HepG2 (cell line): ENCODE measurements around the gene NDUFS2. TPM values are rescaled to one million over a fixed set of nuclear protein-coding genes. Genes with fewer than 3 reads are reported as not detected.

ENCODE experiments used
- ATAC-seq: fragments of 200-7000 bp; cut with Tn5 transposase; 3 replicates; pipeline ENCODE4 v1.9.1; 2020; ENCODE audit warnings: mild to moderate bottlenecking, moderate library complexity
- BruUV-seq: library from RNA; stranded (reverse); fragments of 400-500 nt; replicated peaks from 2 replicates; lab custom pipeline; 2021; lab: Mats Ljungman, UMichigan
- CTCF ChIA-PET: fragments of 300-600 bp; formaldehyde crosslinking; extraction: SDS; loops from one replicate; lab custom pipeline; 2021; ENCODE audit warnings: low total read pairs, inconsistent platforms, low intra/inter-chr PET ratio; lab: Yijun Ruan, JAX
- POLR2A ChIA-PET: fragments of 350-600 bp; sonication (Branson Sonifier 250); formaldehyde crosslinking; loops from one replicate; lab custom pipeline; 2020; ENCODE audit warnings: antibody characterized with exemption, inconsistent platforms; lab: Yijun Ruan, JAX
- DNase-seq: peaks from one replicate; pipeline ENCODE4 v3.0.0-alpha.2; 2015; ENCODE audit warnings: low spot score
- FAIRE-seq: peaks from 3 replicates; lab custom pipeline; 2011; peaks lifted over from hg19 to GRCh38; lab: Jason Lieb, UNC
- H2AFZ ChIP-seq: one replicate; pipeline ENCODE4 v1.6.1; 2011; ENCODE audit warnings: low read length, inconsistent platforms
- H3K27ac ChIP-seq: fragments of 300-600 bp; 3 replicates; pipeline ENCODE4 v1.8.0; 2011; ENCODE audit warnings: mixed run types, mild to moderate bottlenecking, mixed read lengths, low read length, inconsistent platforms; ENCODE audit not compliant: insufficient read depth; ENCODE audit errors: extremely low read length
- H3K27me3 ChIP-seq, 2 experiments: fragments of 200-600 bp in 1 of 2; 2 replicates in 1 of 2; 3 replicates in 1 of 2; pipeline versions ENCODE4 v1.6.0 to v1.8.0; 2011; ENCODE audit warnings: low read length in 2 of 2, mild to moderate bottlenecking in 2 of 2, moderate library complexity in 2 of 2, inconsistent platforms in 1 of 2; ENCODE audit not compliant: insufficient read depth in 2 of 2, control insufficient read depth in 1 of 2
- H3K36me3 ChIP-seq, 2 experiments: fragments of 200-600 bp in 1 of 2; replicated peaks in 1 of 2; 2 replicates in 1 of 2; 3 replicates in 1 of 2; pipeline versions ENCODE4 v1.5.1 to v1.8.0; 2011; ENCODE audit warnings: low read length in 2 of 2, inconsistent platforms in 1 of 2; ENCODE audit not compliant: insufficient read depth in 2 of 2, control insufficient read depth in 1 of 2
- H3K4me1 ChIP-seq: 2 replicates; pipeline ENCODE4 v1.5.1; 2012; ENCODE audit warnings: low read length, inconsistent platforms; ENCODE audit not compliant: insufficient read depth
- H3K4me2 ChIP-seq: 2 replicates; pipeline ENCODE4 v1.6.0; 2011; ENCODE audit warnings: low read depth, low read length, inconsistent platforms
- H3K4me3 ChIP-seq, 3 experiments: fragments of 200-600 bp in 1 of 3; sonication (generic), shearing (Covaris generic) in 1 of 3; replicated peaks in 1 of 3; 2 replicates each; pipeline ENCODE4 v1.5.1; 2011 to 2016; ENCODE audit warnings: low read length in 3 of 3, inconsistent platforms in 2 of 3, low read depth in 2 of 3, mild to moderate bottlenecking in 2 of 3, control low read depth in 1 of 3, mixed read lengths in 1 of 3; ENCODE audit not compliant: insufficient read depth in 1 of 3
- H3K79me2 ChIP-seq: one replicate; pipeline ENCODE4 v1.6.1; 2011; ENCODE audit warnings: low read length, inconsistent platforms; ENCODE audit not compliant: insufficient read depth
- H3K9ac ChIP-seq: 2 replicates; pipeline ENCODE4 v1.6.0; 2011; ENCODE audit warnings: mild to moderate bottlenecking, low read depth, low read length, inconsistent platforms; ENCODE audit not compliant: insufficient read depth
- H3K9me3 ChIP-seq: 2 replicates; pipeline ENCODE4 v1.5.1; 2012; ENCODE audit warnings: mild to moderate bottlenecking, low read length
- H4K20me1 ChIP-seq: 2 replicates; pipeline ENCODE4 v1.6.0; 2011; ENCODE audit warnings: inconsistent platforms, mild to moderate bottlenecking, low read length, moderate library complexity; ENCODE audit not compliant: insufficient read depth
- ASH2L ChIP-seq: fragments of 300-600, 200-600 bp; sonication (generic); IDR thresholded peaks from 2 replicates; pipeline ENCODE4 v1.7.0; 2017; ENCODE audit warnings: low read depth, mild to moderate bottlenecking, moderate library complexity, mixed read lengths, low read length; ENCODE audit not compliant: insufficient read length
- BHLHE40 ChIP-seq: IDR thresholded peaks from 2 replicates; pipeline ENCODE4 v1.6.1; 2011; ENCODE audit warnings: low read length, improper control_type of control experiment
- BORCS8-MEF2B ChIP-seq: sonication (generic); formaldehyde crosslinking; IDR thresholded peaks from 2 replicates; pipeline ENCODE4 v1.8.0; 2022; ENCODE audit warnings: mild to moderate bottlenecking, missing genetic modification reagents
- CCAR2 ChIP-seq: fragments of 200-400 bp; formaldehyde crosslinking; optimal IDR thresholded peaks from 2 replicates; pipeline ENCODE3; 2018; ENCODE audit warnings: low read depth, mild to moderate bottlenecking, low read length, moderate library complexity
- CENPT ChIP-seq: sonication (generic); formaldehyde crosslinking; IDR thresholded peaks from 2 replicates; pipeline ENCODE4 v1.8.0; 2022; ENCODE audit warnings: low read depth, mild to moderate bottlenecking, moderate library complexity, missing genetic modification reagents
- JUND ChIP-seq: sonication (generic); formaldehyde crosslinking; IDR thresholded peaks from 2 replicates; pipeline ENCODE4 v1.8.0; 2022; ENCODE audit warnings: mild to moderate bottlenecking, missing genetic modification reagents
- KDM5A ChIP-seq: fragments of 200-600 bp; sonication (generic); IDR thresholded peaks from 2 replicates; pipeline ENCODE4 v1.7.0; 2018; ENCODE audit warnings: antibody characterized with exemption, mild to moderate bottlenecking, low read length, borderline replicate concordance
- MTF2 ChIP-seq: sonication (generic); formaldehyde crosslinking; IDR thresholded peaks from 2 replicates; pipeline ENCODE4 v1.5.0; 2020; ENCODE audit warnings: missing genetic modification reagents, borderline replicate concordance
- NAIF1 ChIP-seq: sonication (generic); formaldehyde crosslinking; IDR thresholded peaks from 2 replicates; pipeline ENCODE4 v1.5.0; 2020; ENCODE audit warnings: mild to moderate bottlenecking, missing genetic modification reagents, borderline replicate concordance
- NFKBIZ ChIP-seq: IDR thresholded peaks from 2 replicates; pipeline ENCODE4 v1.6.1; 2018; ENCODE audit warnings: missing genetic modification reagents, missing compliant biosample characterization
- RBM22 ChIP-seq: fragments of 200-400 bp; formaldehyde crosslinking; optimal IDR thresholded peaks from 2 replicates; pipeline ENCODE3; 2017; ENCODE audit warnings: mild to moderate bottlenecking, low read length, moderate library complexity
- SNAI1 ChIP-seq: sonication (generic); formaldehyde crosslinking; IDR thresholded peaks from 2 replicates; pipeline ENCODE4 v1.5.0; 2020; ENCODE audit warnings: mild to moderate bottlenecking, missing genetic modification reagents, borderline replicate concordance
- SOX5 ChIP-seq: IDR thresholded peaks from 2 replicates; pipeline ENCODE4 v1.6.1; 2016; ENCODE audit warnings: borderline replicate concordance
- TRIM22 ChIP-seq: fragments of 450-650 bp; IDR thresholded peaks from 2 replicates; pipeline ENCODE4 v1.6.1; 2017
- XRCC5 ChIP-seq: fragments of 200-400 bp; formaldehyde crosslinking; optimal IDR thresholded peaks from 2 replicates; pipeline ENCODE3; 2017; ENCODE audit warnings: mild to moderate bottlenecking, low read length
- ZNF282 ChIP-seq: fragments of 450-650 bp; IDR thresholded peaks from 2 replicates; pipeline ENCODE4 v1.6.1; 2018; ENCODE audit not compliant: partially characterized antibody
- WGBS: methylation state at CpG from one replicate; pipeline ENCODE4 v1.1.6; 2017; ENCODE audit warnings: low lambda C conversion rate; 5-methylcytosine and 5-hydroxymethylcytosine counted together
- in situ Hi-C: cut with HindIII; loops from 2 replicates; pipeline ENCODE4 v1.10.0; 2017; ENCODE audit warnings: low pct_unique_long_range_greater_than_20kb; ENCODE audit not compliant: extremely low pct_ligation_motif_present
- intact Hi-C: fragments of 100-400 bp; cut with micrococcal nuclease; formaldehyde crosslinking; loops from one replicate; pipeline ENCODE4 v1.10.0; 2022; ENCODE audit not compliant: unreplicated experiment
- polyA plus RNA-seq, 8 experiments: library from polyadenylated mRNA; depleted of rRNA in 3 of 8; stranded (reverse) in 7 of 8; unstranded in 1 of 8; fragments of >200 nt; fragmentation: Illumina TruSeq in 4 of 8; extraction: Trizol in 4 of 8; gene quantifications; 2 replicates each; pipeline versions ENCODE4 v1.2.1 to v1.2.3, GENCODE V29; 2011 to 2016; ENCODE audit warnings: low read depth in 4 of 8, missing spikeins in 1 of 8, mixed read lengths in 1 of 8; ENCODE audit not compliant: insufficient read depth in 1 of 8
- total RNA-seq, 5 experiments: library from RNA; depleted of rRNA; stranded (reverse); fragments of >200 nt; fragmentation: Illumina TruSeq; extraction: Trizol; gene quantifications; 2 replicates each; pipeline ENCODE4 v1.2.3, GENCODE V29; 2016; ENCODE audit warnings: low read depth in 1 of 5
- TF ChIP-seq, protein P1 (sequence below): sonication (generic); formaldehyde crosslinking; IDR thresholded peaks from 2 replicates; pipeline ENCODE4 v1.8.1; 2023; ENCODE audit warnings: mild to moderate bottlenecking, missing genetic modification reagents
- TF ChIP-seq, protein P2 (sequence below): sonication (generic); formaldehyde crosslinking; IDR thresholded peaks from 2 replicates; pipeline ENCODE4 v1.4.0; 2020; ENCODE audit warnings: missing genetic modification reagents, low read depth, mild to moderate bottlenecking, borderline replicate concordance

The NDUFS2 gene
- total and polyA plus RNA-seq, 2 of the 13 experiments (the other 11 are each of a cell fraction or from before 2014, with no cell fraction given): 89.9 to 118 TPM

DNA sequence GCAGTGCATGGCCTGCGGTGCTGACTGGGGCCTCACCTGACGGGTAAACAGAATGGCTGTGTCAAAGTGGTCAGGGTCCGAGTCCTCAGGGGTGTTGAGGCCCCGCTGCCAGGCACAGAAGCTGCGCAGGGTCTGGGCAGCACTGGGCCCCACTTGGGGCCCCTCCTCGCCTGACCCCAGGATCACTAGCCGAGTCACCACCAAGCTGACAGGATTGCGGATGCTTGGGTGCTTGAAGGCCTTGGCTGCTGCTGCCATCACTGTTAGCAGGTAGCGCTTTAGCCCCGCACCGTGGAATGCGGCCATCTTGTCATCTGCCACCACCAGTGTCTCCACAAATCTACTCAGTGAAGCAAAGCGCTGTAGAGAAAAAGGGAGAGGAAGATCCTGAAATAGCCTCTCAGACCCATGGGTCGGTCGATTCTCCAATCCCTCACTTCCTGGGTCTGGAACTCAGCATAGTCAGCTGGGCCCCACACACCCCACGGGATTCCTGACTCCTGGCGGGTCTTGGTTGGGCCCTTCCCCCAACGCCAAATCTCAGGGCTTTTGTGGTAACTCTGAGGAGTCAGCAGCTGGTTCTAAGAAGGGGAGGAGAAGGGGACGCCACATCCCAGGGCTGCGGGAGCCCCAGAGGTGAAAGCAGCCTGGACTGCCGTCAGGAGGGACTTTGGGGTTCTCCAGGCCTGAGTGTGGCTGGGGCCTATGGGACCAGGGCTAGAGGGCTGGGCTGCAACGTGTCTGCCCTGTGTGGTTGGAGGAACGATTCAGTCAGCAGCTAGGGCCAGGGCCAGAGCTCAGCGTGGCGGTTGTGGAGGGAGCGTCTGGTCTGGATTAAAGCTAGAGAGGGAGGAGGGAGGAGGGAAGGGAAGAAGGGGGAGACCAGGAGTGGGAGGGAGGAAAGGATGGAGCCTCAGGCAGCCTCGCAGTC, 5.4 kb upstream of the NDUFS2 start:
- DNase-seq (no peak), ATAC-seq (no peak), FAIRE-seq (no peak)
- BruUV-seq: no TSS peak
- no peaks in the 10 kb centered on the region for H3K9me3 ChIP-seq
- intact Hi-C loops: no loop called here
- H4K20me1 ChIP-seq: no peaks in the 10 kb centered on the region
- TF ChIP-seq, protein P1, sequence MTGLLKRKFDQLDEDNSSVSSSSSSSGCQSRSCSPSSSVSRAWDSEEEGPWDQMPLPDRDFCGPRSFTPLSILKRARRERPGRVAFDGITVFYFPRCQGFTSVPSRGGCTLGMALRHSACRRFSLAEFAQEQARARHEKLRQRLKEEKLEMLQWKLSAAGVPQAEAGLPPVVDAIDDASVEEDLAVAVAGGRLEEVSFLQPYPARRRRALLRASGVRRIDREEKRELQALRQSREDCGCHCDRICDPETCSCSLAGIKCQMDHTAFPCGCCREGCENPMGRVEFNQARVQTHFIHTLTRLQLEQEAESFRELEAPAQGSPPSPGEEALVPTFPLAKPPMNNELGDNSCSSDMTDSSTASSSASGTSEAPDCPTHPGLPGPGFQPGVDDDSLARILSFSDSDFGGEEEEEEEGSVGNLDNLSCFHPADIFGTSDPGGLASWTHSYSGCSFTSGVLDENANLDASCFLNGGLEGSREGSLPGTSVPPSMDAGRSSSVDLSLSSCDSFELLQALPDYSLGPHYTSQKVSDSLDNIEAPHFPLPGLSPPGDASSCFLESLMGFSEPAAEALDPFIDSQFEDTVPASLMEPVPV (CRISPR knock-in tag): no peak
- TF ChIP-seq NAIF1 (CRISPR knock-in tag): no peak
- TF ChIP-seq, protein P2, sequence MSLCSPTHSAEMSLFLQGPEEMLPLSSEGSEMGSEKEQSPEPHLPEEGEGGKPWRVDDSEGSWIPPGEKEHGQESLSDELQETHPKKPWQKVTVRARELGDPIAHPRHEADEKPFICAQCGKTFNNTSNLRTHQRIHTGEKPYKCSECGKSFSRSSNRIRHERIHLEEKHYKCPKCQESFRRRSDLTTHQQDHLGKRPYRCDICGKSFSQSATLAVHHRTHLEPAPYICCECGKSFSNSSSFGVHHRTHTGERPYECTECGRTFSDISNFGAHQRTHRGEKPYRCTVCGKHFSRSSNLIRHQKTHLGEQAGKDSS: no peak
- no peak for TF ChIP-seq BORCS8-MEF2B (CRISPR knock-in tag)
- no peak for TF ChIP-seq SOX5 (CRISPR knock-in tag)
- TF ChIP-seq XRCC5: no peak
- no peak for TF ChIP-seq CCAR2
- TF ChIP-seq ZNF282: no peak
- TF ChIP-seq KDM5A: no peak
- TF ChIP-seq RBM22: no peak
- TF ChIP-seq BHLHE40: no peak
- TF ChIP-seq TRIM22: no peak
- no peak for TF ChIP-seq ASH2L
- no peak for TF ChIP-seq CENPT (CRISPR knock-in tag)
- no peak for TF ChIP-seq MTF2
- no peak for TF ChIP-seq SNAI1 (CRISPR knock-in tag)
- no peak for TF ChIP-seq JUND
- no peak for TF ChIP-seq NFKBIZ (CRISPR knock-in tag)
- no peak overlapping the region for H3K27ac ChIP-seq
- H3K4me1 ChIP-seq: peaks cover 70% of the 10 kb centered on the region
- ChIA-PET POLR2A (interaction anchor here (3.5 kb wide), 1 partner anchor 27 kb away, joined by 44 read pairs; the partner anchor contains the start of genes APOA2 and TOMM40L), CTCF (no interaction called here)
- H3K4me2 ChIP-seq: peak overlapping the region; percentile 98
- no peak overlapping the region for H3K9ac ChIP-seq
- H3K79me2 ChIP-seq: no peaks in the 10 kb centered on the region
- H3K27me3 ChIP-seq: no peaks in the 10 kb centered on the region
- WGBS: 75% methylated on average over 17 of the region's 27 CpGs
- in situ Hi-C loops: loop anchor here (5.0 kb wide), 1 partner anchor 186 kb away; no protein-coding TSS in a partner anchor
- no peak overlapping the region for H3K4me3 ChIP-seq
- H2AFZ ChIP-seq: no peak overlapping the region
- no peaks in the 10 kb centered on the region; a peak in 1 of 5 replicates for H3K36me3 ChIP-seq
